Measurements from ENCODE around the gene BTBD17. TPM values are rescaled to one million over a fixed set of nuclear protein-coding genes. Genes with fewer than 3 reads are reported as not detected.

Gene BTBD17
- total RNA-seq, 1 donor from 2014 or later = 10.8 TPM

- no peak overlapping the region for H3K4me3 Mint-ChIP-seq
- no peak for TF ChIP-seq EZH2 (IDR thresholded peaks at IDR 0.05)
- H3K4me1 ChIP-seq = peaks cover 27% of the 10 kb centered on the region
Measured at GRCh38 chr17:74358697-74359096, 3.0 kb downstream of the BTBD17 start.

GRCh38 chr17:74357466-74357809, 4.2 kb downstream of the BTBD17 start:
- H3K27me3 Mint-ChIP-seq (ENCODE audit: insufficient read depth, low read depth) = peaks cover 7% of the 10 kb centered on the region

More at GRCh38 chr17:74358697-74359096, 3.0 kb downstream of the BTBD17 start:
- peaks cover 11% of the 10 kb centered on the region for H3K79me2 ChIP-seq (ENCODE audit: low read depth)
- no peaks in the 10 kb centered on the region for H3K9me3 ChIP-seq (ENCODE audit: low read depth)
- no peak overlapping the region for H3K4me3 ChIP-seq
- peaks cover 6% of the 10 kb centered on the region for H3K36me3 Mint-ChIP-seq
- H3F3A ChIP-seq (ENCODE audit: low read depth) = peaks cover 20% of the 10 kb centered on the region
- H3K27me3 Mint-ChIP-seq (ENCODE audit: insufficient read depth, low read depth) = peaks cover 2% of the 10 kb centered on the region
- peaks cover 47% of the 10 kb centered on the region for H3K4me1 Mint-ChIP-seq
- no peaks in the 10 kb centered on the region for H4K20me1 ChIP-seq (ENCODE audit: low read depth)
- no peaks in the 10 kb centered on the region for H3K9me3 Mint-ChIP-seq
- no peak overlapping the region for H2AFZ ChIP-seq (replicated peaks)
- no peak overlapping the region for H3K27ac ChIP-seq
- H3K4me2 ChIP-seq = no peak overlapping the region
- no peak for DNase-seq (ENCODE audit: low spot score)
- no peak overlapping the region for H3K27ac Mint-ChIP-seq
- peaks cover 28% of the 10 kb centered on the region for H3K27me3 ChIP-seq
- no peak overlapping the region for H3K9ac ChIP-seq
- H3K36me3 ChIP-seq = no peaks in the 10 kb centered on the region

GRCh38 chr17:74356646-74357465, 4.8 kb downstream of the BTBD17 start:
- Mint-ChIP-seq H3K27me3 (ENCODE audit: insufficient read depth, low read depth) (peaks cover 9% of the 10 kb centered on the region), H3K9me3 (no peaks in the 10 kb centered on the region), H3K27ac (no peak overlapping the region), H3K4me3 (no peak overlapping the region), H3K4me1 (peaks cover 32% of the 10 kb centered on the region), H3K36me3 (peaks cover 6% of the 10 kb centered on the region)
- H3K4me1 ChIP-seq = peaks cover 12% of the 10 kb centered on the region
- no peaks in the 10 kb centered on the region for H4K20me1 ChIP-seq (ENCODE audit: low read depth)
- no peaks in the 10 kb centered on the region for H3K36me3 ChIP-seq
- H3K27me3 ChIP-seq = peaks cover 47% of the 10 kb centered on the region
- no peak overlapping the region for H3K4me3 ChIP-seq
- peaks cover 14% of the 10 kb centered on the region for H3F3A ChIP-seq (ENCODE audit: low read depth)
- peaks cover 11% of the 10 kb centered on the region for H3K79me2 ChIP-seq (ENCODE audit: low read depth)
- H3K9ac ChIP-seq = no peak overlapping the region
- no peaks in the 10 kb centered on the region for H3K9me3 ChIP-seq (ENCODE audit: low read depth)
- no peak for DNase-seq (ENCODE audit: low spot score)
- TF ChIP-seq EZH2 (IDR thresholded peaks at IDR 0.05) (no peak), EZH2phosphoT487 (IDR thresholded peaks at IDR 0.05) (no peak), CTCF (IDR thresholded peaks at IDR 0.05) (no peak)
- H2AFZ ChIP-seq (replicated peaks) = no peak overlapping the region
- H3K27ac ChIP-seq = no peak overlapping the region
- H3K4me2 ChIP-seq = no peak overlapping the region

More at GRCh38 chr17:74357466-74357809, 4.2 kb downstream of the BTBD17 start:
- Mint-ChIP-seq H3K27ac (no peak overlapping the region), H3K9me3 (no peaks in the 10 kb centered on the region), H3K4me3 (no peak overlapping the region), H3K36me3 (peaks cover 6% of the 10 kb centered on the region), H3K4me1 (peaks cover 37% of the 10 kb centered on the region)
- Histone ChIP-seq H3K4me2 (no peak overlapping the region), H3K79me2 (ENCODE audit: low read depth) (peaks cover 11% of the 10 kb centered on the region), H3K27ac (no peak overlapping the region), H3K27me3 (peaks cover 41% of the 10 kb centered on the region), H2AFZ (replicated peaks) (no peak overlapping the region), H3K4me1 (peaks cover 14% of the 10 kb centered on the region), H3K9ac (no peak overlapping the region), H4K20me1 (ENCODE audit: low read depth) (no peaks in the 10 kb centered on the region), H3F3A (ENCODE audit: low read depth) (peaks cover 20% of the 10 kb centered on the region), H3K9me3 (ENCODE audit: low read depth) (no peaks in the 10 kb centered on the region), H3K36me3 (no peaks in the 10 kb centered on the region), H3K4me3 (no peak overlapping the region)
- TF ChIP-seq EZH2phosphoT487 (IDR thresholded peaks at IDR 0.05) = no peak
- TF ChIP-seq EZH2 (IDR thresholded peaks at IDR 0.05) = no peak
- TF ChIP-seq CTCF (IDR thresholded peaks at IDR 0.05) = no peak
- no peak for DNase-seq (ENCODE audit: low spot score)

GRCh38 chr17:74355065-74355464, 6.6 kb downstream of the BTBD17 start:
- no peaks in the 10 kb centered on the region for H3K9me3 Mint-ChIP-seq
- H3K36me3 Mint-ChIP-seq = peaks cover 6% of the 10 kb centered on the region
- H3K4me1 Mint-ChIP-seq = peaks cover 18% of the 10 kb centered on the region
- Histone ChIP-seq H3K4me3 (no peak overlapping the region), H2AFZ (replicated peaks) (no peak overlapping the region), H3K4me1 (peaks cover 4% of the 10 kb centered on the region), H3K79me2 (ENCODE audit: low read depth) (peaks cover 4% of the 10 kb centered on the region), H3K4me2 (no peak overlapping the region), H3F3A (ENCODE audit: low read depth) (no peaks in the 10 kb centered on the region), H4K20me1 (ENCODE audit: low read depth) (no peaks in the 10 kb centered on the region), H3K9ac (no peak overlapping the region), H3K9me3 (ENCODE audit: low read depth) (no peaks in the 10 kb centered on the region), H3K27ac (no peak overlapping the region), H3K36me3 (no peaks in the 10 kb centered on the region), H3K27me3 (peaks cover 65% of the 10 kb centered on the region)
- H3K4me3 Mint-ChIP-seq = no peak overlapping the region
- H3K27me3 Mint-ChIP-seq (ENCODE audit: insufficient read depth, low read depth) = peaks cover 10% of the 10 kb centered on the region
- no peak overlapping the region for H3K27ac Mint-ChIP-seq
- DNase-seq (ENCODE audit: low spot score) = no peak
- TF ChIP-seq CTCF (IDR thresholded peaks at IDR 0.05) (no peak), EZH2 (IDR thresholded peaks at IDR 0.05) (no peak), EZH2phosphoT487 (IDR thresholded peaks at IDR 0.05) (no peak)
